ENCODE data around the gene SLC22A2.

Gene SLC22A2

DNA sequence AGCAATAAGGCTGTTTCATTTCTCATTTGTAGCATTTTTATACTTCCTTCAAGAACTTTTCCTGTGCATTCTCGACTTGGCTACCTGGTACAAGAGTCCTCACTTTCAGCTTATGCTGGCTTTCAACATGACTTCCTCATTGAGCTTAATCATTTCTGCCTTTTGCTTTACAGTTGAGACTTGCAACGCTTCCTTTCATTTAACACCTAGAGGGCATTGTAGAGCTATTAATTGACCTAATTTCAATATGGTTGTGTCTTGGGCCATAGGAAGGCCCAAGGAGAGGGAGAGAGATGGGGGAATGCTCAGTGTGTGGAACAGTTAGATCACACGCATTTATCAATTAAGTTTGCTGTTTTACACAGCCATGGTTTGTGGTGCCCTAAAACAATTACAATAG is 37.2 kb downstream of the SLC22A2 start (continued):
- TF ChIP-seq ZNF473 (tag by site-specific recombination; IDR thresholded peaks at IDR 0.05) (no peak), ZNF26 (tag by site-specific recombination; IDR thresholded peaks at IDR 0.05) (no peak), ZNF48 (tag by site-specific recombination; IDR thresholded peaks at IDR 0.05) (no peak), ZNF184 (tag by site-specific recombination; IDR thresholded peaks at IDR 0.05) (no peak)

GRCh38 chr6:160218810-160219209 is 39.8 kb downstream of the SLC22A2 start:
- ChIA-PET POLR2A (no interaction called here), CTCF (no interaction called here)
- Histone ChIP-seq H3K4me3 (ENCODE audit: low read depth, low read length) (no peak overlapping the region), H3K4me1 (ENCODE audit: control insufficient read depth, insufficient read depth, low read length) (no peaks in the 10 kb centered on the region), H3K9me3 (ENCODE audit: control insufficient read depth, insufficient read depth, low read depth, low read length) (no peaks in the 10 kb centered on the region), H3K36me3 (ENCODE audit: control insufficient read depth in 2 of 2, insufficient read depth in 1 of 2, low read length in 2 of 2) (no peaks in the 10 kb centered on the region), H3K27ac (ENCODE audit: extremely low read depth, low read depth, low read length) (no peak overlapping the region)
- TF ChIP-seq, protein P1, sequence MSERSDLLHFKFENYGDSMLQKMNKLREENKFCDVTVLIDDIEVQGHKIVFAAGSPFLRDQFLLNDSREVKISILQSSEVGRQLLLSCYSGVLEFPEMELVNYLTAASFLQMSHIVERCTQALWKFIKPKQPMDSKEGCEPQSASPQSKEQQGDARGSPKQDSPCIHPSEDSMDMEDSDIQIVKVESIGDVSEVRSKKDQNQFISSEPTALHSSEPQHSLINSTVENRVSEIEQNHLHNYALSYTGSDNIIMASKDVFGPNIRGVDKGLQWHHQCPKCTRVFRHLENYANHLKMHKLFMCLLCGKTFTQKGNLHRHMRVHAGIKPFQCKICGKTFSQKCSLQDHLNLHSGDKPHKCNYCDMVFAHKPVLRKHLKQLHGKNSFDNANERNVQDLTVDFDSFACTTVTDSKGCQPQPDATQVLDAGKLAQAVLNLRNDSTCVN (tag by site-specific recombination; optimal IDR thresholded peaks at IDR 0.05) = no peak
- TF ChIP-seq ZBTB7A (tag by site-specific recombination; IDR thresholded peaks at IDR 0.05; ENCODE audit: low read depth) (no peak), ZSCAN16 (tag by site-specific recombination; IDR thresholded peaks at IDR 0.05) (no peak), ZNF670 (tag by site-specific recombination; IDR thresholded peaks at IDR 0.05; ENCODE audit: low read depth) (no peak), ZNF704 (tag by site-specific recombination; IDR thresholded peaks at IDR 0.05) (no peak), ZNF2 (tag by site-specific recombination; IDR thresholded peaks at IDR 0.05) (no peak), ZNF114 (tag by site-specific recombination; IDR thresholded peaks at IDR 0.05) (no peak), ZNF658 (tag by site-specific recombination; IDR thresholded peaks at IDR 0.05) (no peak), ZNF202 (tag by site-specific recombination; IDR thresholded peaks at IDR 0.05; ENCODE audit: borderline replicate concordance) (no peak), ZNF354C (tag by site-specific recombination; IDR thresholded peaks at IDR 0.05; ENCODE audit: borderline replicate concordance, low read depth) (no peak), HOXA7 (CRISPR knock-in tag; IDR thresholded peaks at IDR 0.05; ENCODE audit: borderline replicate concordance) (no peak), TRIM28 (IDR thresholded peaks at IDR 0.05; ENCODE audit: borderline replicate concordance, low read length) (no peak)
- TF ChIP-seq, protein P2, sequence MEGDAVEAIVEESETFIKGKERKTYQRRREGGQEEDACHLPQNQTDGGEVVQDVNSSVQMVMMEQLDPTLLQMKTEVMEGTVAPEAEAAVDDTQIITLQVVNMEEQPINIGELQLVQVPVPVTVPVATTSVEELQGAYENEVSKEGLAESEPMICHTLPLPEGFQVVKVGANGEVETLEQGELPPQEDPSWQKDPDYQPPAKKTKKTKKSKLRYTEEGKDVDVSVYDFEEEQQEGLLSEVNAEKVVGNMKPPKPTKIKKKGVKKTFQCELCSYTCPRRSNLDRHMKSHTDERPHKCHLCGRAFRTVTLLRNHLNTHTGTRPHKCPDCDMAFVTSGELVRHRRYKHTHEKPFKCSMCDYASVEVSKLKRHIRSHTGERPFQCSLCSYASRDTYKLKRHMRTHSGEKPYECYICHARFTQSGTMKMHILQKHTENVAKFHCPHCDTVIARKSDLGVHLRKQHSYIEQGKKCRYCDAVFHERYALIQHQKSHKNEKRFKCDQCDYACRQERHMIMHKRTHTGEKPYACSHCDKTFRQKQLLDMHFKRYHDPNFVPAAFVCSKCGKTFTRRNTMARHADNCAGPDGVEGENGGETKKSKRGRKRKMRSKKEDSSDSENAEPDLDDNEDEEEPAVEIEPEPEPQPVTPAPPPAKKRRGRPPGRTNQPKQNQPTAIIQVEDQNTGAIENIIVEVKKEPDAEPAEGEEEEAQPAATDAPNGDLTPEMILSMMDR (tag by site-specific recombination; IDR thresholded peaks at IDR 0.05) = no peak

DNA sequence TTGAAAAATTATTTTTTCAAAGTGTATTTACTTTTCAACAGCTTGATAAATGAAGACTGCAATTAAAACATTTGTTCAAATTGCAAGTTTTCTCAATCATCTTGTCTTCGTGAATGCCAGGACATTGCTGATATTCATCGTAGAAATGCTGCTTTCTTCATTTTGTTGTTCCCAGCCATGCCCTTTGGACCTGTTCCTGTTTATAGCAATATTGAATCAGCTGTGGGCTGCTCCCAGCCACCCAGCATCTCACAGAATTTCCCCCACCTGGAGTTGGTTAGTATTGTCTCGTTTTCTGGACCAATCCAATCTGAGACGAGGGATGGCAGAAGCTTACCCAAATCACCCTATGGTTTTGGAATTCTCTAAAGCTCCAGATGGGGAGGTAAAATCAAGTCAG is 40.8 kb downstream of the SLC22A2 start:
- H3K4me1 ChIP-seq (ENCODE audit: control insufficient read depth, insufficient read depth, low read length) = no peaks in the 10 kb centered on the region
- H3K4me3 ChIP-seq (ENCODE audit: low read depth, low read length) = no peak overlapping the region
- CTCF ChIA-PET = interaction anchor here (0.6 kb wide), 2 partner anchors 57 to 225 kb away, joined by 3 read pairs; no protein-coding TSS in a partner anchor
- no peak overlapping the region for H3K27ac ChIP-seq (ENCODE audit: extremely low read depth, low read depth, low read length)
- POLR2A ChIA-PET = no interaction called here
- TF ChIP-seq ZNF596 (tag by site-specific recombination; IDR thresholded peaks at IDR 0.05) (no peak), PBX3 (CRISPR knock-in tag; IDR thresholded peaks at IDR 0.05) (no peak), KLF8 (tag by site-specific recombination; IDR thresholded peaks at IDR 0.05) (no peak), ZNF223 (tag by site-specific recombination; IDR thresholded peaks at IDR 0.05) (no peak)
- TF ChIP-seq, protein P3, sequence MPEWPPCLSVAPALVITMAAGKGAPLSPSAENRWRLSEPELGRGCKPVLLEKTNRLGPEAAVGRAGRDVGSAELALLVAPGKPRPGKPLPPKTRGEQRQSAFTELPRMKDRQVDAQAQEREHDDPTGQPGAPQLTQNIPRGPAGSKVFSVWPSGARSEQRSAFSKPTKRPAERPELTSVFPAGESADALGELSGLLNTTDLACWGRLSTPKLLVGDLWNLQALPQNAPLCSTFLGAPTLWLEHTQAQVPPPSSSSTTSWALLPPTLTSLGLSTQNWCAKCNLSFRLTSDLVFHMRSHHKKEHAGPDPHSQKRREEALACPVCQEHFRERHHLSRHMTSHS (tag by site-specific recombination; IDR thresholded peaks at IDR 0.05) = no peak
- TF ChIP-seq, protein P4, sequence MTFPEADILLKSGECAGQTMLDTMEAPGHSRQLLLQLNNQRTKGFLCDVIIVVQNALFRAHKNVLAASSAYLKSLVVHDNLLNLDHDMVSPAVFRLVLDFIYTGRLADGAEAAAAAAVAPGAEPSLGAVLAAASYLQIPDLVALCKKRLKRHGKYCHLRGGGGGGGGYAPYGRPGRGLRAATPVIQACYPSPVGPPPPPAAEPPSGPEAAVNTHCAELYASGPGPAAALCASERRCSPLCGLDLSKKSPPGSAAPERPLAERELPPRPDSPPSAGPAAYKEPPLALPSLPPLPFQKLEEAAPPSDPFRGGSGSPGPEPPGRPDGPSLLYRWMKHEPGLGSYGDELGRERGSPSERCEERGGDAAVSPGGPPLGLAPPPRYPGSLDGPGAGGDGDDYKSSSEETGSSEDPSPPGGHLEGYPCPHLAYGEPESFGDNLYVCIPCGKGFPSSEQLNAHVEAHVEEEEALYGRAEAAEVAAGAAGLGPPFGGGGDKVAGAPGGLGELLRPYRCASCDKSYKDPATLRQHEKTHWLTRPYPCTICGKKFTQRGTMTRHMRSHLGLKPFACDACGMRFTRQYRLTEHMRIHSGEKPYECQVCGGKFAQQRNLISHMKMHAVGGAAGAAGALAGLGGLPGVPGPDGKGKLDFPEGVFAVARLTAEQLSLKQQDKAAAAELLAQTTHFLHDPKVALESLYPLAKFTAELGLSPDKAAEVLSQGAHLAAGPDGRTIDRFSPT (tag by site-specific recombination; IDR thresholded peaks at IDR 0.05) = no peak
- H3K9me3 ChIP-seq (ENCODE audit: control insufficient read depth, insufficient read depth, low read depth, low read length) = no peaks in the 10 kb centered on the region
- H3K36me3 ChIP-seq (ENCODE audit: control insufficient read depth in 2 of 2, insufficient read depth in 1 of 2, low read length in 2 of 2) = no peaks in the 10 kb centered on the region
